Hepatocyte (in vitro differentiated cells): ENCODE results near the gene ATP8B2. TPM values are rescaled to one million over a fixed set of nuclear protein-coding genes. Genes with fewer than 3 reads are reported as not detected.
"Not testable (repeated sequence)": the region's sequence is repeated elsewhere in the genome, so short reads cannot be mapped to it uniquely, and the experiment has no call there.

Experiments used
- DNase-seq: peaks from one replicate; pipeline ENCODE4 v3.0.0-alpha.2; 2016; ENCODE audit warnings: low spot score
- H2AFZ ChIP-seq: fragments of 200-600 bp; sonication (generic); 2 replicates; pipeline ENCODE4 v1.6.0; 2016; ENCODE audit warnings: antibody characterized with exemption, mild to moderate bottlenecking
- H3K27ac ChIP-seq: fragments of 200-600 bp; sonication (generic); 2 replicates; pipeline ENCODE4 v1.5.1; 2016; ENCODE audit warnings: mild to moderate bottlenecking
- H3K27me3 ChIP-seq: fragments of 200-600 bp; sonication (generic); 2 replicates; pipeline ENCODE4 v1.6.1; 2016
- H3K36me3 ChIP-seq: fragments of 200-600 bp; sonication (generic); replicated peaks from 2 replicates; pipeline ENCODE4 v1.5.1; 2016; ENCODE audit warnings: low read depth; ENCODE audit not compliant: insufficient read depth
- H3K4me1 ChIP-seq: fragments of 200-600 bp; sonication (generic); 2 replicates; pipeline ENCODE4 v1.5.1; 2016; ENCODE audit warnings: mild to moderate bottlenecking, moderate library complexity; ENCODE audit not compliant: insufficient read depth
- H3K4me2 ChIP-seq: fragments of 200-600 bp; sonication (generic); 2 replicates; pipeline ENCODE4 v1.6.0; 2016
- H3K4me3 ChIP-seq: fragments of 200-600 bp; sonication (generic); 2 replicates; pipeline ENCODE4 v1.5.1; 2016; ENCODE audit warnings: mild to moderate bottlenecking
- H3K79me2 ChIP-seq: fragments of 200-600 bp; sonication (generic); 2 replicates; pipeline ENCODE4 v1.6.0; 2017; ENCODE audit warnings: mild to moderate bottlenecking
- H3K9me2 ChIP-seq: fragments of 200-600 bp; sonication (generic); replicated peaks from 2 replicates; pipeline ENCODE4 v1.6.0; 2017; ENCODE audit warnings: mild to moderate bottlenecking; ENCODE audit not compliant: insufficient read depth
- H3K9me3 ChIP-seq: fragments of 200-600 bp; sonication (generic); 2 replicates; pipeline ENCODE4 v1.5.1; 2016; ENCODE audit warnings: low read depth, mild to moderate bottlenecking
- H4K20me1 ChIP-seq: fragments of 200-600 bp; sonication (generic); 2 replicates; pipeline ENCODE4 v1.6.0; 2016; ENCODE audit warnings: mild to moderate bottlenecking; ENCODE audit not compliant: insufficient read depth, poor library complexity, severe bottlenecking
- EZH2 ChIP-seq: fragments of 200-600 bp; sonication (generic); IDR thresholded peaks from 2 replicates; pipeline ENCODE4 v1.6.1; 2016; ENCODE audit warnings: antibody characterized with exemption, mild to moderate bottlenecking, borderline replicate concordance
- EZH2phosphoT487 ChIP-seq: fragments of 200-600 bp; sonication (generic); IDR thresholded peaks from one replicate; pipeline ENCODE4 v1.6.1; 2018; ENCODE audit warnings: antibody characterized with exemption, mild to moderate bottlenecking, low read depth, moderate library complexity; ENCODE audit not compliant: unreplicated experiment, severe bottlenecking
- WGBS: methylation state at CpG from one replicate; pipeline ENCODE4 v1.1.6; 2016; ENCODE audit warnings: low lambda C conversion rate; ENCODE audit errors: missing lambda C conversion rate; 5-methylcytosine and 5-hydroxymethylcytosine counted together
- polyA plus RNA-seq: library from polyadenylated mRNA; unstranded; fragments of >200 nt; fragmentation: Nextera tagmentation; extraction: Ambion mirVana; gene quantifications from 2 replicates; pipeline ENCODE4 v1.2.1, GENCODE V29; 2016
- total RNA-seq: library from RNA; depleted of rRNA; stranded (reverse); fragments of >200 nt; gene quantifications from 2 replicates; pipeline ENCODE4 v1.2.3, GENCODE V29; 2014
- TF ChIP-seq, protein P1 (sequence below): fragments of 200-600 bp; sonication (generic); IDR thresholded peaks from 2 replicates; pipeline ENCODE4 v1.5.1; 2016; ENCODE audit warnings: antibody characterized with exemption, mild to moderate bottlenecking; ENCODE audit not compliant: poor library complexity

Gene ATP8B2, protein sequence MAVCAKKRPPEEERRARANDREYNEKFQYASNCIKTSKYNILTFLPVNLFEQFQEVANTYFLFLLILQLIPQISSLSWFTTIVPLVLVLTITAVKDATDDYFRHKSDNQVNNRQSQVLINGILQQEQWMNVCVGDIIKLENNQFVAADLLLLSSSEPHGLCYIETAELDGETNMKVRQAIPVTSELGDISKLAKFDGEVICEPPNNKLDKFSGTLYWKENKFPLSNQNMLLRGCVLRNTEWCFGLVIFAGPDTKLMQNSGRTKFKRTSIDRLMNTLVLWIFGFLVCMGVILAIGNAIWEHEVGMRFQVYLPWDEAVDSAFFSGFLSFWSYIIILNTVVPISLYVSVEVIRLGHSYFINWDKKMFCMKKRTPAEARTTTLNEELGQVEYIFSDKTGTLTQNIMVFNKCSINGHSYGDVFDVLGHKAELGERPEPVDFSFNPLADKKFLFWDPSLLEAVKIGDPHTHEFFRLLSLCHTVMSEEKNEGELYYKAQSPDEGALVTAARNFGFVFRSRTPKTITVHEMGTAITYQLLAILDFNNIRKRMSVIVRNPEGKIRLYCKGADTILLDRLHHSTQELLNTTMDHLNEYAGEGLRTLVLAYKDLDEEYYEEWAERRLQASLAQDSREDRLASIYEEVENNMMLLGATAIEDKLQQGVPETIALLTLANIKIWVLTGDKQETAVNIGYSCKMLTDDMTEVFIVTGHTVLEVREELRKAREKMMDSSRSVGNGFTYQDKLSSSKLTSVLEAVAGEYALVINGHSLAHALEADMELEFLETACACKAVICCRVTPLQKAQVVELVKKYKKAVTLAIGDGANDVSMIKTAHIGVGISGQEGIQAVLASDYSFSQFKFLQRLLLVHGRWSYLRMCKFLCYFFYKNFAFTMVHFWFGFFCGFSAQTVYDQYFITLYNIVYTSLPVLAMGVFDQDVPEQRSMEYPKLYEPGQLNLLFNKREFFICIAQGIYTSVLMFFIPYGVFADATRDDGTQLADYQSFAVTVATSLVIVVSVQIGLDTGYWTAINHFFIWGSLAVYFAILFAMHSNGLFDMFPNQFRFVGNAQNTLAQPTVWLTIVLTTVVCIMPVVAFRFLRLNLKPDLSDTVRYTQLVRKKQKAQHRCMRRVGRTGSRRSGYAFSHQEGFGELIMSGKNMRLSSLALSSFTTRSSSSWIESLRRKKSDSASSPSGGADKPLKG
- total RNA-seq (30.1 and 42.0 TPM in 2 replicates), polyA plus RNA-seq (8.7 and 11.7 TPM in 2 replicates)

DNA sequence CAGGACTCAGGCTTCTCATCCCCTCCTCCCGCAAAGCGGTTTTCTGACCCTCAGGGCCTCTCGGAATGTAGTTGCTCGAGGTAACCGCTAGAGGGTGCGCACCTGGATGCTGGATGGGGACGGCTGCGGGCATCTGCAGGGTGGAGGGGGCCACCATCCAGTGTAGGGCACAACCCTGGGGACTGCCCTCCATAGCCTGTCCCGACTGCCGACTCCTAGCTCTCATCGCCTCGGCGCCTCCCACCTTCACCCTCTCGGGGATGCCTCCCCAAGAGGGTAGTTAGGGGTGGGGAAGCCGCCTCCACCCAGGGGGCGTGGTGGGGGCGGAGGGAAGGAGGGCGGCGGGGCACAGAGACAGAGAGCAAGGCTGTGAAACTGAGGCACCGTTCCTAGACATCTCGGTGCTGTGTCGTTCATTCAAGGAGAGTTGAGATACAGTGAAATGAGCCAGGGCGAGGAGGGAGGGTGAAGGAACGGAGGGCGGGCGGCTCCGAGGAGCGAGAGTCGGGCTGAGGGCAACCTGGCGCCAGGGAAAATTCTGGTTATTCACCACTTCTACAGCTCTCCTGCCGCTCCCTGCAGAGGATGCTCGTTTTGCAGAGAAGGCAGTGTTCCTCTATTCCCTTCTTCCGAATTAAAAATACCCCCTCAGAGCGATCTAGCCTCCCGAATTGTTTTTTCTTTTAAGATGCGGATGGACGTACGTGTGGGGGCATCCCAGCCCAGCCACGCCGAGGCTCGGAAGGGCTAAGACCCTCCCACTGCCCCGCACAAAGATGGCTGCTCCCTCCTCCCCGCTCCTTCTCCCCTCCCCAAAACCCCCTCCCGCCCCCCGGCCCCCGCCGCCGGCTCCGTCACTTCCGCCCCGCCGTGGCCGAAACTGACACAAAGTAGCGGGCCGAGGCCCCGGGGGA, at the start of gene ATP8B2:
TSS of gene ATP8B2 (plus strand) at position 857 of the 914 bp plus-strand sequence. CDS start 2,617 bp downstream, outside the sequence.
- WGBS, result 1% methylated on average over 47 of the region's 56 CpGs
- peaks cover 9% of the 10 kb centered on the region for H3K79me2 ChIP-seq
- DNase-seq, result peak; percentile 88
- no peaks in the 10 kb centered on the region for H3K36me3 ChIP-seq
- peak within 1 kb of the TSS; percentile 86 for H3K4me2 ChIP-seq
- no peaks in the 10 kb centered on the region for H3K9me3 ChIP-seq
- H4K20me1 ChIP-seq, result no peaks in the 10 kb centered on the region
- no peaks in the 10 kb centered on the region for H3K27me3 ChIP-seq
- H3K4me1 ChIP-seq, result peaks cover 21% of the 10 kb centered on the region
- TF ChIP-seq, protein P1, sequence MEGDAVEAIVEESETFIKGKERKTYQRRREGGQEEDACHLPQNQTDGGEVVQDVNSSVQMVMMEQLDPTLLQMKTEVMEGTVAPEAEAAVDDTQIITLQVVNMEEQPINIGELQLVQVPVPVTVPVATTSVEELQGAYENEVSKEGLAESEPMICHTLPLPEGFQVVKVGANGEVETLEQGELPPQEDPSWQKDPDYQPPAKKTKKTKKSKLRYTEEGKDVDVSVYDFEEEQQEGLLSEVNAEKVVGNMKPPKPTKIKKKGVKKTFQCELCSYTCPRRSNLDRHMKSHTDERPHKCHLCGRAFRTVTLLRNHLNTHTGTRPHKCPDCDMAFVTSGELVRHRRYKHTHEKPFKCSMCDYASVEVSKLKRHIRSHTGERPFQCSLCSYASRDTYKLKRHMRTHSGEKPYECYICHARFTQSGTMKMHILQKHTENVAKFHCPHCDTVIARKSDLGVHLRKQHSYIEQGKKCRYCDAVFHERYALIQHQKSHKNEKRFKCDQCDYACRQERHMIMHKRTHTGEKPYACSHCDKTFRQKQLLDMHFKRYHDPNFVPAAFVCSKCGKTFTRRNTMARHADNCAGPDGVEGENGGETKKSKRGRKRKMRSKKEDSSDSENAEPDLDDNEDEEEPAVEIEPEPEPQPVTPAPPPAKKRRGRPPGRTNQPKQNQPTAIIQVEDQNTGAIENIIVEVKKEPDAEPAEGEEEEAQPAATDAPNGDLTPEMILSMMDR, result peak; percentile 91
- no peak for TF ChIP-seq EZH2
- no peak for TF ChIP-seq EZH2phosphoT487
- H2AFZ ChIP-seq, result peak within 1 kb of the TSS; percentile 44
- no peaks in the 10 kb centered on the region for H3K9me2 ChIP-seq
- H3K27ac ChIP-seq, result peak within 1 kb of the TSS; percentile 84
- H3K4me3 ChIP-seq, result peak within 1 kb of the TSS; percentile 27

DNA sequence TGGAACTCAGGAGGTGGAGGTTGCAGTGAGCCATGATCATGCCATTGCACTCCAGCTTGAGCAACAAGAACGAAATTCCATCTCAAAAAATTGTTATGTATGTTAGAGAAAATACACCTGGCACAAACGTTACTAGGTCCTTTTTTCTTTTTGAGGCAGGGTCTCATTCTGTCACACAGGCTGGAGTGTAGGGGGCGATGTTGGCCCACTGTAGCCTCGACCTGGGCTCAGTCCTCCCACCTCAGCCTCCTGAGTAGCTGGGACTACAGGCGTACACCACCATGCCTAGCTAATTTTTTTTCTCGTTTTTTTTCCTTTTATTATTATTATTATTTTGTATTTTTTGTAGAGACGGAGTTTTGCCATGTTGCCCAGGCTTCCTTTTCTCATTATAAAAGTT, 48.5 kb upstream of the ATP8B2 start:
- Histone ChIP-seq H3K4me2 (no peak overlapping the region), H3K79me2 (peaks cover 11% of the 10 kb centered on the region), H3K9me3 (no peaks in the 10 kb centered on the region), H3K4me3 (no peak overlapping the region), H4K20me1 (no peaks in the 10 kb centered on the region), H3K27me3 (no peaks in the 10 kb centered on the region), H3K27ac (no peak overlapping the region), H2AFZ (no peak overlapping the region), H3K36me3 (no peaks in the 10 kb centered on the region), H3K4me1 (no peaks in the 10 kb centered on the region), H3K9me2 (no peaks in the 10 kb centered on the region)
- no peak for TF ChIP-seq EZH2
- TF ChIP-seq, protein P1, result peak; percentile 26
- no peak for TF ChIP-seq EZH2phosphoT487
- no peak for DNase-seq
- WGBS, result 95% methylated on average over 7 of the region's 7 CpGs

DNA sequence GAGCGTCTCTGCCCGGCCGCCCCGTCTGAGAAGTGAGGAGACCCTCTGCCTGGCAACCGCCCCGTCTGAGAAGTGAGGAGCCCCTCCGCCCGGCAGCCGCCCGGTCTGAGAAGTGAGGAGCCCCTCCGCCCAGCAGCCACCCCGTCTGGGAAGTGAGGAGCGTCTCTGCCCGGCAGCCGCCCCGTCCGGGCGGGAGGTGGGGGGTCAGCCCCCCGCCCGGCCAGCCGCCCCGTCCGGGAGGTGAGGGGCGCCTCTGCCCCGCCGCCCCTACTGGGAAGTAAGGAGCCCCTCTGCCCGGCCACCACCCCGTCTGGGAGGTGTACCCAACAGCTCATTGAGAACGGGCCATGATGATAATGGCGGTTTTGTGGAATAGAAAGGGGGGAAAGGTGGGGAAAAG, 37.7 kb upstream of the ATP8B2 start:
- not testable (repeated sequence) for H3K79me2 ChIP-seq, H2AFZ ChIP-seq, H3K4me1 ChIP-seq, H3K9me3 ChIP-seq, H3K27ac ChIP-seq, H3K27me3 ChIP-seq, H4K20me1 ChIP-seq, H3K9me2 ChIP-seq, H3K4me2 ChIP-seq, H3K4me3 ChIP-seq, DNase-seq, H3K36me3 ChIP-seq
- WGBS, result no CpG with 5 or more reads among the region's 30 CpGs
